CD4-positive, CD25-positive, alpha-beta regulatory T cell (primary cell): Measurements from ENCODE around the gene YPEL5. TPM values are rescaled to one million over a fixed set of nuclear protein-coding genes. Genes with fewer than 3 reads are reported as not detected.

Source experiments
- ATAC-seq, 2 donors: fragments of 150-1000 bp; cut with Tn5 transposase; one replicate each; pipeline ENCODE4 v1.10.0; 2021; ENCODE audit warnings: low read depth in 2 of 2, moderate number of reproducible peaks in 2 of 2, moderate library complexity in 1 of 2
- DNase-seq, 3 donors: peaks; one replicate each; pipeline versions ENCODE4 v3.0.0 to v3.0.0-alpha.2; 2012 to 2022; ENCODE audit warnings: mixed read lengths in 1 of 3
- H3K27ac ChIP-seq: one replicate; pipeline ENCODE4 v1.7.0; 2013; ENCODE audit warnings: mild to moderate bottlenecking, low read length; ENCODE audit not compliant: insufficient read depth, poor library complexity, severe bottlenecking
- H3K27me3 ChIP-seq: one replicate; pipeline ENCODE4 v1.7.0; 2013; ENCODE audit warnings: low read length; ENCODE audit not compliant: control insufficient read depth, insufficient read depth
- H3K36me3 ChIP-seq: one replicate; pipeline ENCODE4 v1.7.0; 2013; ENCODE audit warnings: mild to moderate bottlenecking, low read length, moderate library complexity; ENCODE audit not compliant: control insufficient read depth, insufficient read depth
- H3K4me1 ChIP-seq: 2 replicates; pipeline ENCODE4 v1.7.0; 2013; ENCODE audit warnings: mild to moderate bottlenecking, low read length; ENCODE audit not compliant: insufficient read depth, control insufficient read depth, poor library complexity, severe bottlenecking
- H3K4me3 ChIP-seq: one replicate; pipeline ENCODE4 v1.7.0; 2013; ENCODE audit warnings: low read depth, mild to moderate bottlenecking, low read length, moderate library complexity
- H3K9me3 ChIP-seq, 2 experiments: 1 replicate in 1 of 2; 2 replicates in 1 of 2; pipeline ENCODE4 v1.7.0; 2013; ENCODE audit warnings: low read length in 2 of 2, mild to moderate bottlenecking in 1 of 2, moderate library complexity in 1 of 2; ENCODE audit not compliant: control insufficient read depth in 2 of 2
- H3K27ac Mint-ChIP-seq, 3 donors: one replicate each; pipeline ENCODE4 v1.8.0; 2020 to 2022; ENCODE audit warnings: mild to moderate bottlenecking in 3 of 3, mixed read lengths in 3 of 3, moderate library complexity in 2 of 3
- H3K27me3 Mint-ChIP-seq: one replicate; pipeline ENCODE4 v1.8.0; 2022; ENCODE audit warnings: mild to moderate bottlenecking, mixed read lengths
- H3K36me3 Mint-ChIP-seq: one replicate; pipeline ENCODE4 v1.8.0; 2020; ENCODE audit warnings: mixed read lengths
- H3K4me1 Mint-ChIP-seq, 4 donors: one replicate each; pipeline ENCODE4 v1.8.0; 2020 to 2022; ENCODE audit warnings: mixed read lengths in 4 of 4, mild to moderate bottlenecking in 1 of 4
- H3K4me3 Mint-ChIP-seq, 4 donors: one replicate each; pipeline ENCODE4 v1.8.0; 2020 to 2022; ENCODE audit warnings: mild to moderate bottlenecking in 4 of 4, mixed read lengths in 4 of 4, moderate library complexity in 3 of 4
- H3K9me3 Mint-ChIP-seq, 7 donors: one replicate each; pipeline ENCODE4 v1.8.0; 2020 to 2022; ENCODE audit warnings: mixed read lengths in 7 of 7, mild to moderate bottlenecking in 3 of 7, moderate library complexity in 2 of 7
- polyA plus RNA-seq, 4 donors: library from polyadenylated mRNA; unstranded; fragments of 300-500 nt; fragmentation: Illumina TruSeq; gene quantifications; one replicate each; pipeline ENCODE4 v1.2.3, GENCODE V29; 2021
- total RNA-seq: library from RNA; stranded (reverse); gene quantifications from one replicate; pipeline ENCODE4 v1.2.3, GENCODE V29; 2022

Gene YPEL5
- total and polyA plus RNA-seq, 5 donors from 2014 or later: 158 to 616 (median 176) TPM

- H3K9me3 Mint-ChIP-seq: no peaks in the 10 kb centered on the region
- no peaks in the 10 kb centered on the region for H3K27me3 Mint-ChIP-seq
- H3K27ac Mint-ChIP-seq: peak overlapping the region in 1 of 3 donors; percentile 92
- no peak for DNase-seq
- H3K9me3 ChIP-seq: no peaks in the 10 kb centered on the region
- no peak overlapping the region for H3K27ac ChIP-seq
- ATAC-seq: no peak
- H3K4me1 Mint-ChIP-seq: no peaks in the 10 kb centered on the region
- H3K4me3 ChIP-seq: no peak overlapping the region
- no peak overlapping the region for H3K4me3 Mint-ChIP-seq
- H3K4me1 ChIP-seq: no peaks in the 10 kb centered on the region
- no peaks in the 10 kb centered on the region for H3K27me3 ChIP-seq
- H3K36me3 ChIP-seq: no peaks in the 10 kb centered on the region
- H3K36me3 Mint-ChIP-seq: no peaks in the 10 kb centered on the region
Measured at GRCh38 chr2:30195016-30195415, 48.2 kb downstream of the YPEL5 start.

GRCh38 chr2:30197570-30198192, 50.9 kb downstream of the YPEL5 start:
- Histone ChIP-seq H3K4me1 (no peaks in the 10 kb centered on the region), H3K36me3 (no peaks in the 10 kb centered on the region), H3K9me3 (no peaks in the 10 kb centered on the region), H3K4me3 (no peak overlapping the region), H3K27ac (no peak overlapping the region), H3K27me3 (no peaks in the 10 kb centered on the region)
- H3K4me1 Mint-ChIP-seq: no peaks in the 10 kb centered on the region
- ATAC-seq: no peak
- no peak overlapping the region for H3K27ac Mint-ChIP-seq
- no peaks in the 10 kb centered on the region for H3K27me3 Mint-ChIP-seq
- no peak for DNase-seq
- no peaks in the 10 kb centered on the region for H3K36me3 Mint-ChIP-seq
- H3K9me3 Mint-ChIP-seq: no peaks in the 10 kb centered on the region
- no peak overlapping the region for H3K4me3 Mint-ChIP-seq

DNA sequence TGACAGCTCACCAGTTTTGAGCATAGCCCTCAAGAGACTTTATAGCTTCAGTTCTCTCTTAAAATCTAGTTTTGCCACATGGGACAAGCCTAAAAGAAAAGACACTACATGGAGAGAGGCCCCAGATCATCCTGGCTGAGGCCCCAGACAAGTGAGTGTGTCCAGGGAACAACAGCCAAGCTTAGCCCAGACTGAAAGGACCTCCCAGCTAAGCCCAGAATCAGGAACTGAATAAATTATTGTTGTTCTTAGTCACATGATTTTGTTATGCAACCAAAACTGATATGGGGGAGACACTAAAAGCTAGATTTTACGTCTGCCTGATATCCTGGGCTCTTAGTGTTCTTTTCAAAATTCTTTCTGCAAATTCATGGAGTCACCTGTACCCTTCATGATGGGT, 55.2 kb downstream of the YPEL5 start:
- Histone ChIP-seq H3K4me3 (no peak overlapping the region), H3K27ac (no peak overlapping the region), H3K27me3 (no peaks in the 10 kb centered on the region), H3K36me3 (no peaks in the 10 kb centered on the region), H3K9me3 (no peaks in the 10 kb centered on the region), H3K4me1 (no peaks in the 10 kb centered on the region)
- no peak for ATAC-seq
- no peak overlapping the region for H3K4me3 Mint-ChIP-seq
- no peak for DNase-seq
- peaks cover 9% of the 10 kb centered on the region for H3K27me3 Mint-ChIP-seq
- peaks cover 0 to 4% (median 0%) of the 10 kb centered on the region in 4 donors for H3K4me1 Mint-ChIP-seq
- H3K36me3 Mint-ChIP-seq: no peaks in the 10 kb centered on the region
- H3K27ac Mint-ChIP-seq: no peak overlapping the region
- no peaks in the 10 kb centered on the region for H3K9me3 Mint-ChIP-seq

DNA sequence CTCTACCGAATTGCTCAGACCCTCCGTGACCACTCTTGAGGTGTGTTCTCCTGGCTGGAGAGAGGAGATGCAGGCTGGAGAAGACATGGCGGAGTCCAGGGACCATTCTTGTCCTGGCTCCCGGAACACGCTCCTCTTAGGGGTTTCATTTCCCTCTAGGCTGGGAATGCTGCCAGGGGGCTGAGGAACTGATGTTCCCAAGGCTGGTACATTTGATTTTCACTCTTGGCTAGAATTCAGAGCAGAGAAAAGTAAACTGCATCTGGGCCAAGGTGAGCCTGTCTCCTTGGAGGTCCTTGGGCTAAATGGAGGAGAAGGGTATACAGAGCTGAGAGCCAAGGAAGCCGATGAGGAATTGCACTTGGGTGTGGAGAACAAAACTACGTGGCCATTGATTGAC, 56.3 kb downstream of the YPEL5 start:
- Mint-ChIP-seq H3K36me3 (no peaks in the 10 kb centered on the region), H3K9me3 (no peaks in the 10 kb centered on the region), H3K27ac (no peak overlapping the region), H3K27me3 (peaks cover 9% of the 10 kb centered on the region), H3K4me1 (peaks cover 0 to 4% (median 0%) of the 10 kb centered on the region in 4 donors), H3K4me3 (no peak overlapping the region)
- no peak overlapping the region for H3K27ac ChIP-seq
- no peaks in the 10 kb centered on the region for H3K9me3 ChIP-seq
- ATAC-seq (no peak), DNase-seq (no peak)
- no peaks in the 10 kb centered on the region for H3K36me3 ChIP-seq
- H3K27me3 ChIP-seq: no peaks in the 10 kb centered on the region
- H3K4me1 ChIP-seq: no peaks in the 10 kb centered on the region
- no peak overlapping the region for H3K4me3 ChIP-seq

DNA sequence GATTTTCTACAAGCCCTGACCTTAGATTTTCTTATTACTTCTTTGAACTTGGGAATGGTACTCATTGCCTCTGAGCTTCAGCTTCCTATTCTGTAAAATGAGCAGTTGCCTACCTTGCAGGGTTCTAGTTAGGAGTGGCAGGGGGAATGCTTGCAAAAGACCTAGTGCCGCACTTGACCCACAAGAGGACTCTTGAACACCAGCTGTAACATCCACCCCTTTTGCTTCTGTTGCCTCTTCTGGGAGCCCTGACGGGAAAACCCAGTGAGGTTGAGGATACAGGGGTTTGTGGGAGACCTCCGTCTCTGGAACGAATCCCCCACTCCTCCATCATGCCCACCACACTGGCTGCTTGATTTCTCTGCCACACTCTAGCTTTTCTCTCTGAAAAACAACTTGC, 57.5 kb downstream of the YPEL5 start:
- H3K36me3 ChIP-seq: no peaks in the 10 kb centered on the region
- H3K4me3 ChIP-seq: no peak overlapping the region
- H3K27me3 ChIP-seq: no peaks in the 10 kb centered on the region
- DNase-seq (no peak), ATAC-seq (no peak)
- Mint-ChIP-seq H3K4me1 (peaks cover 7 to 11% (median 9%) of the 10 kb centered on the region in 4 donors), H3K27ac (no peak overlapping the region), H3K27me3 (peaks cover 9% of the 10 kb centered on the region), H3K9me3 (no peaks in the 10 kb centered on the region), H3K4me3 (no peak overlapping the region), H3K36me3 (no peaks in the 10 kb centered on the region)
- H3K27ac ChIP-seq: no peak overlapping the region
- peaks cover 10% of the 10 kb centered on the region for H3K4me1 ChIP-seq
- no peaks in the 10 kb centered on the region for H3K9me3 ChIP-seq

DNA sequence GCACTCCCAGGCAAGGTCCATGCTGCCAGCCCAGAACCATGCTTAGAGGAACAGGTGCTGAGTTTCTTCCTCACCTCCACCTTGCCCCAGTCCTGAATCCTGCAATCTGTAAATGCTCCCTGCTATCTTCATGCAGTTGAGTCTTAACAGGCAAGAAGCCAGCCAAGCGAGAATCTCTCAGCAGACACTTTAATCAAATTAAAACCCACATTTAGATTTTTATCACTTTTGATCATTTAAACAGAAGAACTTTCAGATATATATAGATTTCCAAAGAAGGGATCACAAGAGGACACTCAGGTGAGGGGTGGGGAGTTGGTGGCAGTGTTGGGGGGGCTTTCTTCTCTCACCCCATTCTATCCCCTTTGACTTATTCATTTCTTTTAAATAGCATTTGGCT, 58.6 kb downstream of the YPEL5 start:
- H3K9me3 ChIP-seq: no peaks in the 10 kb centered on the region
- H3K27me3 Mint-ChIP-seq: peaks cover 9% of the 10 kb centered on the region
- no peak for ATAC-seq
- H3K4me3 ChIP-seq: no peak overlapping the region
- peak overlapping the region in 1 of 3 donors; percentile 76 for H3K27ac Mint-ChIP-seq
- peaks cover 9 to 22% (median 9%) of the 10 kb centered on the region in 4 donors for H3K4me1 Mint-ChIP-seq
- H3K4me3 Mint-ChIP-seq: no peak overlapping the region
- no peaks in the 10 kb centered on the region for H3K27me3 ChIP-seq
- no peak overlapping the region for H3K27ac ChIP-seq
- peaks cover 10% of the 10 kb centered on the region for H3K4me1 ChIP-seq
- no peak for DNase-seq
- no peaks in the 10 kb centered on the region for H3K36me3 ChIP-seq
- no peaks in the 10 kb centered on the region for H3K9me3 Mint-ChIP-seq
- H3K36me3 Mint-ChIP-seq: no peaks in the 10 kb centered on the region

GRCh38 chr2:30206461-30207430, 59.9 kb downstream of the YPEL5 start:
- peaks cover 10% of the 10 kb centered on the region for H3K4me1 ChIP-seq
- ATAC-seq (no peak), DNase-seq (no peak)
- H3K9me3 Mint-ChIP-seq: no peaks in the 10 kb centered on the region
- H3K27ac Mint-ChIP-seq: peak overlapping the region in 1 of 3 donors; percentile 70
- peaks cover 9% of the 10 kb centered on the region for H3K27me3 Mint-ChIP-seq
- no peaks in the 10 kb centered on the region for H3K36me3 ChIP-seq
- H3K9me3 ChIP-seq: no peaks in the 10 kb centered on the region
- no peaks in the 10 kb centered on the region for H3K27me3 ChIP-seq
- no peak overlapping the region for H3K4me3 ChIP-seq
- H3K36me3 Mint-ChIP-seq: no peaks in the 10 kb centered on the region
- H3K27ac ChIP-seq: no peak overlapping the region
- no peak overlapping the region for H3K4me3 Mint-ChIP-seq
- peaks cover 9 to 24% (median 9%) of the 10 kb centered on the region in 4 donors for H3K4me1 Mint-ChIP-seq
